Prostate gland (tissue), 2 donors: Measurements from ENCODE around the gene DLG2.

Experiments used
- CTCF ChIP-seq, 4 experiments: fragments of 200-600 bp in 2 of 4; fragments of 450-650 bp in 2 of 4; sonication (generic) in 2 of 4; IDR thresholded peaks; 1 replicate in 3 of 4; 2 replicates in 1 of 4; pipeline ENCODE4 v1.5.1; 2016 to 2019; ENCODE audit warnings: antibody characterized with exemption in 4 of 4, mild to moderate bottlenecking in 2 of 4, moderate library complexity in 2 of 4
- POLR2A ChIP-seq: fragments of 450-650 bp; IDR thresholded peaks from one replicate; pipeline ENCODE4 v1.6.1; 2016; ENCODE audit warnings: antibody characterized with exemption, mild to moderate bottlenecking

- TF ChIP-seq POLR2A (no peak), CTCF (IDR thresholded peaks at IDR 0.05) (no peak)
Observed at GRCh38 chr11:83677730-83678129, 1949.4 kb downstream of the DLG2 start.
